Rectal smooth muscle tissue (tissue), 1 donor: ENCODE results near the gene SAMD14.

ENCODE experiments used
- H3K27ac ChIP-seq: one replicate; pipeline ENCODE4 v1.7.0; 2013; ENCODE audit warnings: low read depth, low read length, inconsistent platforms
- H3K27me3 ChIP-seq: one replicate; pipeline ENCODE4 v1.7.0; 2013; ENCODE audit warnings: low read length; ENCODE audit not compliant: control insufficient read depth, insufficient read depth
- H3K36me3 ChIP-seq: one replicate; pipeline ENCODE4 v1.7.0; 2013; ENCODE audit warnings: low read length; ENCODE audit not compliant: control insufficient read depth, insufficient read depth
- H3K4me1 ChIP-seq: one replicate; pipeline ENCODE4 v1.7.0; 2013; ENCODE audit warnings: low read length; ENCODE audit not compliant: control insufficient read depth, insufficient read depth
- H3K4me3 ChIP-seq: one replicate; pipeline ENCODE4 v1.7.0; 2013; ENCODE audit warnings: low read length
- H3K9ac ChIP-seq: one replicate; pipeline ENCODE4 v1.7.0; 2013; ENCODE audit warnings: low read length

Gene SAMD14

GRCh38 chr17:50060951-50061712 lies 68.8 kb downstream of the SAMD14 start:
- Histone ChIP-seq H3K9ac (no peak overlapping the region), H3K4me3 (peak overlapping the region; percentile 43), H3K4me1 (peaks cover 57% of the 10 kb centered on the region), H3K27ac (peak overlapping the region; percentile 81), H3K36me3 (no peaks in the 10 kb centered on the region), H3K27me3 (no peaks in the 10 kb centered on the region)
